RWPE1 (cell line): ENCODE data around the gene PDE6C.

Experiments used
- CTCF ChIA-PET: fragments of 350-600 bp; sonication (Branson Sonifier 250); formaldehyde crosslinking; extraction: SDS; loops from one replicate; lab custom pipeline; 2021; lab: Yijun Ruan, JAX
- POLR2A ChIA-PET: fragments of 400-600 bp; formaldehyde crosslinking; extraction: SDS; loops from one replicate; lab custom pipeline; 2020; ENCODE audit warnings: antibody characterized with exemption; ENCODE audit not compliant: low non-redundant PET; lab: Yijun Ruan, JAX
- DNase-seq: peaks from one replicate; pipeline ENCODE4 v3.0.0; 2012; ENCODE audit warnings: low spot score
- H3K27ac ChIP-seq: fragments of 450-650 bp; 2 replicates; pipeline ENCODE4 v1.5.1; 2017
- TF ChIP-seq, protein P1 (sequence below): fragments of 450-650 bp; conservative IDR thresholded peaks from 2 replicates; pipeline ENCODE4 v1.5.1; 2017; ENCODE audit warnings: low read depth, mild to moderate bottlenecking

The PDE6C gene

DNA sequence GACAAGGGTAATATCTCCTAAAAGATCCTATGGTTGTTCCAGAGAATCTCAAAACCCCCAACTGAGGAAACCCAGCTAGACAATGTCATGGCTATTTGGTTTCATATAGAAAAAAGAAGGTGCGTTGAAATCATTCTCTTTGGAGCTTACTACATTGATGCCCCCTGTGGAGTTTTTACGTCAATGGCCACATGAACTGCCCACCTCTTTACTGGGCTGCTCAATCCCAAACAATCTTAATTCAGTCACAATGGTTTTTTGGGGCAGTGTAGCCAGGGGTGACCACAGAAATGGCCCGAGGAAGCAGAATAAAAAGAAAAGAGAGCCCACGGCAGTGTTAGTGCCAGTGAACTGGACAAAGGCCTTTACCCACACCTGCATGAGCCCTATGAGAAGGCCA is 19.1 kb upstream of the PDE6C start:
- TF ChIP-seq, protein P1, sequence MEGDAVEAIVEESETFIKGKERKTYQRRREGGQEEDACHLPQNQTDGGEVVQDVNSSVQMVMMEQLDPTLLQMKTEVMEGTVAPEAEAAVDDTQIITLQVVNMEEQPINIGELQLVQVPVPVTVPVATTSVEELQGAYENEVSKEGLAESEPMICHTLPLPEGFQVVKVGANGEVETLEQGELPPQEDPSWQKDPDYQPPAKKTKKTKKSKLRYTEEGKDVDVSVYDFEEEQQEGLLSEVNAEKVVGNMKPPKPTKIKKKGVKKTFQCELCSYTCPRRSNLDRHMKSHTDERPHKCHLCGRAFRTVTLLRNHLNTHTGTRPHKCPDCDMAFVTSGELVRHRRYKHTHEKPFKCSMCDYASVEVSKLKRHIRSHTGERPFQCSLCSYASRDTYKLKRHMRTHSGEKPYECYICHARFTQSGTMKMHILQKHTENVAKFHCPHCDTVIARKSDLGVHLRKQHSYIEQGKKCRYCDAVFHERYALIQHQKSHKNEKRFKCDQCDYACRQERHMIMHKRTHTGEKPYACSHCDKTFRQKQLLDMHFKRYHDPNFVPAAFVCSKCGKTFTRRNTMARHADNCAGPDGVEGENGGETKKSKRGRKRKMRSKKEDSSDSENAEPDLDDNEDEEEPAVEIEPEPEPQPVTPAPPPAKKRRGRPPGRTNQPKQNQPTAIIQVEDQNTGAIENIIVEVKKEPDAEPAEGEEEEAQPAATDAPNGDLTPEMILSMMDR: no peak
- POLR2A ChIA-PET: no interaction called here
- no peak for DNase-seq
- no peak overlapping the region for H3K27ac ChIP-seq
- CTCF ChIA-PET: interaction anchor here (0.6 to 0.7 kb wide), 3 partner anchors 25 to 43 kb away, joined by 3 to 5 read pairs (median 4); no protein-coding TSS in a partner anchor

DNA sequence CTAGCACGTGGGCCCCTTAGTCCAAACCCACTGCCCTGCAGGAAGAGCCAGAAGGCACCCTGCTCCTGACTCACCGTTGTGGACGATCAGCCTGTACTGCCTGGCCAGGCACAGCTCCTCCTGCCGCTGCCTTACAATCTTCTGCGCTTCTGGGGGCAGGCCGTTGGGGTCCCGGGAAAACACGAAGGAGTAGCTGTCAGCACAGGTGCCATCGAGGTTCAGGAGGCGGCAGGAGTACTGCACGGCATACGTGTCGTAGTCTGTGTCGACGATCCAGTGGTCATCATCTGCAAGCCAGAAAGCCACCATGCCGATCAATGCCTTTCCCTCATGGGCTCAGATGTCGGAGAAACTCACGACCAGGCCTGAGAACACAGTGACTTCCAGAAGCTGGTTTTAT is 18.6 kb upstream of the PDE6C start:
- POLR2A ChIA-PET: no interaction called here
- CTCF ChIA-PET: interaction anchor here (0.7 kb wide), 1 partner anchor 27 kb away, joined by 4 read pairs; no protein-coding TSS in a partner anchor
- DNase-seq: no peak
- H3K27ac ChIP-seq: no peak overlapping the region
- TF ChIP-seq, protein P1: no peak

DNA sequence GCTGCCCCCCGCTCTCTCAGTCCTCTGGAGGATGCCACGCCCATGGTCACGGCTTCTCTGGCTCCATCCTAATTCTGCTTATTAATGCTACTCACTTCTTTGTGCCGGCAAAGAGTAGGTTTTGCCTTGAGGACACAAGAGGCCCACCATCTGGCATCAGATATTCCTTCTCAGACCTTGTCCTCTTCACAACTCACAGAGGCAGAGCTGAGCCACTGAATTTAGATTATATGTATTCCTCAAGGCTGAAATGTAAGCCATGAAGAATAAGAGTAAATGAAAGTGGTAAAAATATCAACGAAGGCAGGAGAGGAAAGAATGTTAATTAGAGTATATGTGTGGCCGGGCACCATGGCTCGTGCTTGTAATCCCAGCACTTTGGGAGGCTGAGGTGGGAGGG is 17.8 kb upstream of the PDE6C start:
- CTCF ChIA-PET: no interaction called here
- H3K27ac ChIP-seq: no peak overlapping the region
- TF ChIP-seq, protein P1: no peak
- no peak for DNase-seq
- POLR2A ChIA-PET: no interaction called here

DNA sequence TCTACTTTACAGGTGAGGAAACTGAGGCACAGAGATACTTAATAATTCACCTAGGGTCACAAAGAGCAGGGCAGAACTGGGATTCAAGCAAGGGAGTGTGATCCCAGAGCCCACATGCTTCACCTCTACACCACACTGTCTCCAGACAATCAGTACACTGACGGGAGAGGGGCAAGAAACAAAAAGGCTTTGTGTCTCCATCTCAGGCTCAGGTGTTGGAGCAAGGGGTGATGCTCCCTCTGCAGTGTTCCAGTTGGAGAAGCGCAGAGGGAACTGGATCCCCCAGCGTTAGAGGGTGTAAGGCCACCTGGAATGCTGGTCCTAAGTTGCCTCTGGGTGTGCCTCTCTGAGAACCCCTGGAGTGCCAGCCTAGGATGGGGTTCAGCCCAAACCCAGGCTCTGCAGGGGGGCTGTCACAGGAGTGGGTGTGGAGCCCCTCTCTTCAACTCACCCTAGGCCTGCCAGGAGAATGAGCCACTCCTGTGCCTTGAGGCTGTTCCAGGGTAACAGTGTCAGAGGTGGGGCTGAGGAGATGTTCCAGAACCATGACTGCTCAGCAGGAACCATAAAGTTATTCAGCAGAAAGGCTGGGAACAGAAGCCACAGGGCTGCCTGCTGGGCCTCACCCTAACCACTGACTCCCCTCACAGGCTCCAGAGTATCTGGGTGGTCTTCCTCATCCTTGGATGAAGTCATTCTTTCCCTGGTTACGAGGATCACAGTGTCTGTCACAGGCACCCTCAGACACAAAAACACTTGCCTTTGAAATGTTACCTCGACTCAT is 16.8 kb upstream of the PDE6C start:
- ChIA-PET CTCF (interaction anchor here (0.6 kb wide), 1 partner anchor 46 kb away, joined by 4 read pairs; no protein-coding TSS in a partner anchor), POLR2A (no interaction called here)
- no peak overlapping the region for H3K27ac ChIP-seq
- DNase-seq: no peak
- TF ChIP-seq, protein P1: no peak

DNA sequence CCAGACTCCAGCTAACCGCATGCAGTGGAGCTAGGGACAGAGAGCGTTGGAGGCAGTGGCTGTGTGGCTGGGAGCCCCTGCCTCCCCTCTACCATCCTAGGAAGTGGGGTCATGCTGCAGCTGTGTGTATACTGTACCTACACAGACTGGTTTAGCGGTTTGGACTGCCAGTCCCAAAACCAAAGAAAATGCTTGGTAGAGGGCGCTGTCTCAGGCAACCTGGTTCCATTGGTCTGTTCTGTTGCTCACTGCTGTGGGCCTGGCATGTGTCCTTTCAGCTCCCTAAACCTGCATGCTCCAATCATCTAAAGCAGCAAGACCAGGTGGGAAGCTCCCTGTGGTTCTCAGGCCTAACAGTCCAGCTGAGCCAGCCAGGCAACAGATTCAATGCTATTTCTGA is 15.8 kb upstream of the PDE6C start:
- ChIA-PET CTCF (interaction anchor here (0.5 kb wide), 1 partner anchor 29 kb away, joined by 5 read pairs; no protein-coding TSS in a partner anchor), POLR2A (no interaction called here)
- DNase-seq: no peak
- TF ChIP-seq, protein P1: no peak
- no peak overlapping the region for H3K27ac ChIP-seq

DNA sequence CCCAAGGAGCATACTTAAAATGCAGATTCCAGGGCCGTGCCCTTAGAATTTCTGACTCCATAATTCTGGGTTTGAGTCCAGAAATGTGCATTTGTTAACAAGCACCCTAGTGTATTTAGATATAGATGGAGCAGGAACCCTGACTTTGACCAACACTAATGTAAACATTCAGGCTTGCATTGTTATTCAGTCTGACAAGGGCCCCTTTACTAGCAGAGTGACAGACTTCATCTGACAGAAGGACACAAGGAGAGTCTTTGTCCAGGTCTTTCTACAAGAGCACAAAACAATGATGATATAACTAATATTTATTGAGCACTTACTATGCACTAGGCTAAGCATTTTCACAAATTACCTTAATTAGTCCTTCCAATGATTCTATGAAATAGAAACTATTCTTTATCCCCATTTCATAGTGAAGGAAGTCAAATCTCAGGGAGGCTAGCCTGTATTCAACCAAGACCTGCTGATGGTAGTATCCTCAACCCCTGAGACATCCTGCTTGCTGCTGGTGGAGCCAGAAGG is 15.2 kb upstream of the PDE6C start:
- ChIA-PET CTCF (no interaction called here), POLR2A (no interaction called here)
- H3K27ac ChIP-seq: no peak overlapping the region
- DNase-seq: no peak
- TF ChIP-seq, protein P1: no peak
